HG03558 (cell line): ENCODE measurements around the gene PRR7.
A peak's percentile ranks its signal among the peaks of the same experiment; 100 is the strongest.

Experiments used
- ATAC-seq: cut with Tn5 transposase; IDR thresholded peaks from one replicate; pipeline ENCODE4 v1.9.1; 2021; ENCODE audit warnings: moderate number of reproducible peaks; ENCODE audit not compliant: unreplicated experiment; ENCODE audit errors: extremely low read depth

PRR7 gene

DNA sequence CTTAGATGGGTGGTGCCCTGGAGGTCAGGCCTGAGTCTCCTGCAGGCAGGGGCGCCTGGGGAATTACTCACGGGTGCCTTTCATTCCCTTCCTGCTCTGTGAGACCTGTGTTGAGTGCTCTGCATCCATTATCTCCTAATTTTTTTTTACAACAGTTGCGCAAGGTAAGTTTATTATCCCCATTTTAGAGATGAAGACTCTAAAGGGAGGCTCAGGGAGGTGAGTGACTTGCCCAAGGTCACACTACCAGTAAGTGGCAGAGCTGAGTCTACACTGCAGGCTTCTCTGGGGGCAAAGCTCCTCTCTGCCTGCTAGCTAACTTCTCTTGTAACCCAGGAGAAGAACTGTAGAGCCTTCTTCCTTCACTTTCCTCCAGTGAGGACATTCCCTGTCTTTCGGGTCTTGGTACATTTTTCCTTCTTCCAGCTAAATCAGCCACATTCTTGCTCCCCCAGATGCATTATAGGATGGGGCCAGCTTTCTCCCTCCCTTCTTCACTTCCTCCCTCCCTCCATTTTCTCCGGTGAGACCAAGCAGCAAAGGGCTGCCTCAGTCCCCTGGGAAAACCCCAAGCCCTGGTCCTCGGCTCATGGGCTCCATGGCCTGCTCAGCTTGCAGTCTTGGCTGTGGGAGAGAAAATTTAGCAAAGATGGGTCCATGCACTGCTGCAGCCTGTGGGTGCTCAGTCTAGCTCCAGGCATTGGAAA, 1.8 kb downstream of the PRR7 start:
- ATAC-seq, result no peak

DNA sequence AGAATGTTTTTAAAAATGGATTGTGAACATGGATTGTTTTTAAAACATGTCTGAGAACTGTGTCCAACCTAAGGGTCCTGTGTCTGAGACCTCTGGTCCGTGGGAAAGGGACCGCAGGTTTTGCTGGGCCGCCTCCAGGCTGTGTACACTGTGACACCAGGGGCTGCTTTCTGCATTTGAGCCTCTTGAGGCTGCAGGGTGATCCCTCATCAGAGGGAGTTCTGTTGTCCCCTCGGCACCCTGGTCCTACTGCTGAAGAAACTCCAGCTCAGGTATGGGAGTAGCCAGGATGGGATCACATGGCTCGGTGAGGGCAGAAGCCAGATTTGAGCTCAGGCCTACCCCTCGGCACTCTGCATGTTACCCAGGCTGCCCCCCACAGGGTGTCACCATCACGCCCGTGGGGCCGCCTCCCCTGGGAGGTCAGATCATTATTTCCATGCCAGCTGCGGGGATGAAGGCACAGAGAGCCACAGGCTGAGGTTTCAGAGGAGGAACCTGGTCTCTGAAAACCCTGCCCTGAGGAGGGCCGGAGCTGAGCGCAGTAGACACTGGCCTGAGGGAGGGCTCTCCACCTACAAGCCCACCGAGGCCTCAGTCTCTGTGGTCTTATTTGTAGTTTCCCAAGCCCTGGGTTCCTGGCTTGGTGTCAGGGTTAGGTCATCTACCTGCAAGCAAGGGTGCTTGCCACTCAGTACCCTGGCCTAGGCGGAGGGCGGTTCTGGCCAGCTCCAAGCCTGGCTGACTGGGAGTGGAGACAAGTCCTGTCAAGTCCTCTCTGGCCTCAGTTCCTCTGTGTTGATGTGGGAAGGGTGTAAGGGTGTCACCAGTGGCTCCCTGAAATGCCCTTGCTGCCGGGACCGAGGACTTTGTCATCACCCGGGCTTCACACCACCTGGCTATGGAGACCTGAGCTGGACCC, 2.8 kb downstream of the PRR7 start:
- no peak for ATAC-seq

DNA sequence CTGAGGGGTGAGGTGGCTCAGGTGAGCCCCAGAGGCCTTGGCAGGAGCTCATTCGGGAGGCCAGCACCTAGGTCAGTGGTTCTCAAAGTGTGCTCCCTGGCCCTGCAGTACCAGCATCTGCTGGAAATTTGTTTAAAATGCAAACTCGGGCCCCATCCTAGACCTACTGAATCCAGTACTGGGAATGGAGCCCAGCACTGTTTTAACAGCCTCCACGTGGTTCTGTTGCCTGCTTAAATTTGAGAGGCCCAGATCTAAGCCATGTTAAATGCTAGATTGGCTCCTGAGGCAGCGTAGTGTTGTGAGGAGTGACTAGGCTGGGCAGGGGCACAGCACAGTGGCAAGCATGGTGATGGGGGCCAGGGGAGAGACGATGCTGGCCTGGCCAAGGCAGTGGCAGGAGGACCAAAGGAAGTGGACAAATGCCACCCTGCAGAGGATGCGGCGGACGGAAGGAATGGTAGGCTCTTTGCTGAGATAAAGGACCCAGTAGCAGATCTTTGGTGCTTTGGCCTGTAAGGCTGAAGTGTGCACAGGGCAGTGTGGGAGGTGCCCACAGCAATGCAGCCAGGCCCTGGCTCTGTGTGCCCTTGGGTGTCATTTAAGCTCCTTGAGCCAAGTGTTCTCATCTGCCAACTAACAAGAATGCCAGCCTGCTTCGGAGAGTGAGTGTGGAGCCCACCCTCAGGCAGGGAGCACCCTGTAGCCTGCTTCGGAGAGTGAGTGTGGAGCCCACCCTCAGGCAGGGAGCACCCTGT, 4.2 kb downstream of the PRR7 start:
- no peak for ATAC-seq

DNA sequence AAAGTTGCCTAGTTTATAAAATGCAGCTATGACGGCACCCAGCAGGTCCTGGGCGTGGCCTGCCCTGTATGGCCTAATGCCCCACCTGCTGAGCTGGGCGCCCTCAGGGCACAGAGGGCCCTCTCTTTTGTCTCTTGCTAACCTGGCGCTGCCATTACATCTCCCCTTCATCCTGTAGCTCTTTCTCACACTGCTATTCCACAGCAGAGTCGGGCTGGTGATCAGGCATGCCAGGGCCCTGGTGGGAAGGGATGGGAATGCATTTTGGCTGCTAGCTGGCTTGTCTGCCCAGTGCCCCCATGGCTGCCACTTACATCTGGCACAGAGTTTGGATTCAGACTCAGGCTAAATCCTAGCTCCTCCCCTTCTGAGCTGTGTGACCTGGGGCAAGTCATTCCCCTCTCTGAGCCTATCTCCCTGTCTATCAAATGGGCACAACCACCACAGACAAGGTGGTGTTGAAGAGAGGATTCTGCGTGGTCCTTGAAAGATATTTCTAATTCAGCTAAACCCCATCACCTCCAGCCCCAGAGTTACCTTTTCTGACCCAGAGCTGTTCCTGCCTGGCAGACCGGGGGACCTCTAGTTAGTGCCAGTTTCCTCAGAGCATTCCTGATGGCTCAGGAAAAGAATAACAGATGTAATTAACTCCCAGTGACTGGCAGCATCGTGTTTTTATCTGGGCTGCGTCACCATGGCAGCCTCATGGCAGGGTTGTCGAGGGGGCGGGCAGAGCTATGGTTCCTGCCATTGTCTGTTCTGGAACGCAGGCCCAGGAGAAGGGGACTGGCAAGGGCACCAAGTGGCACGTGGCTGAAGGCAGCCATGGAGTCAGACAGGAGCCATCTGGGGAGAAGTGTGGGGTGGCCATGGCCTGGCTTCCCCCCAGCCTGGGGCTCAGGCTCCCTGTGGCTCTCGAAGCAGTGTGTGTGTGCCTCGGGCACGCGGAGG, 6.3 kb downstream of the PRR7 start:
- no peak for ATAC-seq

DNA sequence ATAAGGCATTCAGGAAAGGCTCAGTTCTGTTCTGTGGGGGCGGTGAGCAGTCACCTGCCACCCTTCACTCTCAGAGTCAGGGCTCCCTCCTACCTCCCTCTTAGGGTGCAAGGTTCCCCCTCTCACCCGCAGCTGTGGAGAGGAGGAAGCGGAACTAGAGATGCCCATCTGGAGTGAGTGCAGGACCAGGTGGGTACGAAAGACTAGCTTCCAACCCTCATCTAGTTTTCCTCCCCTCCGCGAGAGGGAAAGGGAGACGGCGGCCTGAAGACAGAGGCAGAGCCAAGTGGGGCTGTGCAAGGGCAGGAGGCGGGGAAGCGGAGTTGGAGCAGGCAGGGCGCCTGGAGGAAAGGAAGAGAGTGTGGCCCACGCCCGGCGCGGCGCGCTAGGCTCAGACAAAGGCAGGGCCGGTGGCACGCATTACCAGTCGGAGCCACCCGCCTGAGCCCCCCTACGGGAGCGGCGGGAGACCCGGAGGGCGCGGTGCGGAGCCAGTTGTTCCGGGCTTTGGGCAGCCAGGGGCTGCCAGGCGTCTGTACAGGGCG, 7.3 kb downstream of the PRR7 start:
- no peak for ATAC-seq

DNA sequence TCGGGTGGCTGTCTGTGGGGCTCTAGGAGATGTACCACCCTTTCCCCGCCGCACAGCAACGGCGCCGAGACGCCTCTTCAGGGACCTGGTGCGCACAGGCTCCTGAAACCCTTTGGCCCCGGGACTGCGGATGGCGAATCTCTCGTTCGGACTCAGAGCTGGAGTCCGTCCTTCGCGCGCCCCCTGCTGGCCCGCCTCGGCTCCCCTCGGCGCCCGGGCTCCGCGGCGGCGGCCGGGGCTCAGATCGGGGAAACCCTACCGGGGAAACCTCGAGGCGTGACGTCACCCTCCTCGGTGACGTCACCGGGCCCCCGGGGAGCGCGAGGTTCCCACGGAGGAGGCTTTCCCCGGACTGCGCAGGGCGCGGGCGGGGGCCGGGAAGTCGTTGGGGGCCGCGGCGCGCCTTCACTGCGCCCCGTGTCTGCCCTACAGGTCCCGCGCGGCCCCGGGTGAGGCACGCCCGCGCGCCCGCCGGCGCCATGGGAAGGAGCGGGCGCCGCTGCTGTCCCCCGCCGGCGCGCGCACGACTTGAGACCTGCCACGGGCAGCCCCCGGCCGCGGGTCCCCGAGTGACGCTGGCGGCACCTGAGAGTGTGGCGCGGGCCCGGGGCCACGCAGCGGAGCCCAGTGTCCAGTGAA, 7.9 kb downstream of the PRR7 start:
- ATAC-seq, result peak; percentile 34

DNA sequence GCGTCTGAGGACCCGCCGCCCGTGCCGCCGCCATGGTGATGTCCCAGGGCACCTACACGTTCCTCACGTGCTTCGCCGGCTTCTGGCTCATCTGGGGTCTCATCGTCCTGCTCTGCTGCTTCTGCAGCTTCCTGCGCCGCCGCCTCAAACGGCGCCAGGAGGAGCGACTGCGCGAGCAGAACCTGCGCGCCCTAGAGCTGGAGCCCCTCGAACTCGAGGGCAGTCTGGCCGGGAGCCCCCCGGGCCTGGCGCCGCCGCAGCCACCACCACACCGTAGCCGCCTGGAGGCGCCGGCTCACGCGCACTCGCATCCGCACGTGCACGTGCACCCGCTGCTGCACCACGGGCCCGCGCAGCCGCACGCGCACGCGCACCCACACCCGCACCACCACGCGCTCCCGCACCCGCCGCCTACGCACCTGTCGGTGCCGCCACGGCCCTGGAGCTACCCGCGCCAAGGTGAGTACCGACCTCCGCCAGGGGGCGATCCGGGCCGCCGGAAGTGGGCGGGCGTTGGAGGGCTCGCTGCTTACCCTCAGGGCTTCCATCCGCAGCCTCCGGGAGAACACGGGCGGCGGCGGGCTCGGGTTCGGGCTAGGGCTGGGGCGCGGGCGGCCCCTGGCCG, 8.5 kb downstream of the PRR7 start:
- peak; percentile 31 for ATAC-seq

DNA sequence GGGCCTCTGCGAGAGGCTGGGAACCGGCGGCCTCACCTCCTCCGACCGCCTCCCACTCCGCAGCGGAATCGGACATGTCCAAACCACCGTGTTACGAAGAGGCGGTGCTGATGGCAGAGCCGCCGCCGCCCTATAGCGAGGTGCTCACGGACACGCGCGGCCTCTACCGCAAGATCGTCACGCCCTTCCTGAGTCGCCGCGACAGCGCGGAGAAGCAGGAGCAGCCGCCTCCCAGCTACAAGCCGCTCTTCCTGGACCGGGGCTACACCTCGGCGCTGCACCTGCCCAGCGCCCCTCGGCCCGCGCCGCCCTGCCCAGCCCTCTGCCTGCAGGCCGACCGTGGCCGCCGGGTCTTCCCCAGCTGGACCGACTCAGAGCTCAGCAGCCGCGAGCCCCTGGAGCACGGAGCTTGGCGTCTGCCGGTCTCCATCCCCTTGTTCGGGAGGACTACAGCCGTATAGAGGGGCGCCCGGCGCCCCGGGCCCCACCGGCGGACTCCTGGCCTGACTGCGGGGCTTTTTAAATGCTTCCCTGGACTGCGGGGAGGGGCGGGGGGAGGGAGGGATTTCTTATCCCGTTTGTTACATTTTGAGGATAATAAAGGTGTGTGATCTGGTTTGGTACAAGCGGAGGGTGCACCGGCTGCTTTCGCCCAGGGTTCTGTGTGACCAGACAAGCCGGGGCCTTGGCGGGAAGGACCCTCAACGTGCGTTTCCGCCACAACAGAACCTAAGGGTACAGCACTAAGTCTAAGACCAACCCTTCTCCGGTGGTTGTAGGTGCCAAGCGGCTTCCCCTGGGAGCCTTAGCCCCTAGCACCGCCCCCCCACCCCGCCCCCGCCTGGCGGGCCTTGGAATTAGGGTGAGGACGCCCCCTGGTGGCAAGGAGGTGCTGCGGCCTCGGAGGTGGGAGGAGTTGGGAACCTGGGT, 9.3 kb downstream of the PRR7 start:
- ATAC-seq, result peak; percentile 2

DNA sequence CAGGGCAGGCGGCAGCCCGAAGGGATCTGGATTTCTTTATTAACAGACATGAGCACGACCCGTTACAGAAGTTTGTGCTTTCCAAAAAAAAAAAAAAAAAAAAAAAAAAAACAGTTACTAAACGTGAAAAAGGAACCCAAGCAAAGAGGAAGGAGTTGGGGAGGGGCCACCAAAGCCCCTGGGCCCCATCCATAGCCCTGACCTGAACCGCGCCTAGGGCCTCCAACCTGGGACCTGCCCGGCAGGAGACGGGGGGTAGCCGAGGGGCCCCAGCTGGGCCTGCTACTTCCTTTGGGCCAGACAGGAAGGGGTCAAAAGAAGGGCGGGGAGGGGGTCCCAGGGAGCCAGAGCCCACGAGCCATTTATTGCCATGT, 10.0 kb downstream of the PRR7 start:
- ATAC-seq, result no peak

DNA sequence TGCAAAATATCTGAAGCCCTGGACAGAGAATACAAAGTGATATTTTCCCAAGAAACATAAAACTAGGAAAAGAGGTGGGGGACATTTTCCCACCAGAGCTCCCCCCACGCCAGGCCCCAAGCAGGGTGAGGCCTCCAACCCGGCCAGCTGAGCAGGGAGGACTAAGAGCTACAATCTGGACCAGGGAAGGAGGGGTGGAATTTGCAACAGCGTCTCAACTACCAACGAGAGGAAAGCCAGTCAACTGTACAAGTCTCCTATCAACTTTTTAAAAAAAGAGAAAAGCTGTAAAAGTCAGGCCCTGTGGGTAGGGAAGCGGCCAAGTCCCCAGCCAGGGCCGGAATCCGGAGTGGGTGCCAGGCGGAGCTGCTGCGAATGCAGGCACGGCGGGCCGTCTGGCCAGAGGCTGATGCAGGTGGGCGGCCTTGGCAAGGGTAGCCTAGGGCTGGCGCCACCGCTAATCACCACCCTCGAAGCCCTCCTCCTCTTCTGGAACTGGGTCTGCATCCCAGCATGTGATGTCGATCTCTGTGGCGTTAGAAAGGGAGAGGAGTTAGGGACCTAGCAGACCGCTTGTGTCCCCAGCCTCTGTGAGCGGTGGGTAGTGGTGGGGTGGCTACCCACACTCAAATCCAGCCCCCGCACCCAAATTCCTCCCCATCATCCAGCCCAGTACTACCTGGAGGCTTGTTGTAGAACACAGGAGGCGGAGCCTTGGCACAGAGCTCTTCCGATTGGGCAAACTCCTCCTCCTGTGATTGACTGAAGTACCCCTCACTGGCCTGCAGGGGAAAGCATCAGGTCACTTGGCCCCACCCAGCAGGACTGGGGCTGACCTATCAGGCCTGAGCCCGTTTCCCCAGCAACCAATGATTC, 10.6 kb downstream of the PRR7 start:
- ATAC-seq, result peak; percentile 32

DNA sequence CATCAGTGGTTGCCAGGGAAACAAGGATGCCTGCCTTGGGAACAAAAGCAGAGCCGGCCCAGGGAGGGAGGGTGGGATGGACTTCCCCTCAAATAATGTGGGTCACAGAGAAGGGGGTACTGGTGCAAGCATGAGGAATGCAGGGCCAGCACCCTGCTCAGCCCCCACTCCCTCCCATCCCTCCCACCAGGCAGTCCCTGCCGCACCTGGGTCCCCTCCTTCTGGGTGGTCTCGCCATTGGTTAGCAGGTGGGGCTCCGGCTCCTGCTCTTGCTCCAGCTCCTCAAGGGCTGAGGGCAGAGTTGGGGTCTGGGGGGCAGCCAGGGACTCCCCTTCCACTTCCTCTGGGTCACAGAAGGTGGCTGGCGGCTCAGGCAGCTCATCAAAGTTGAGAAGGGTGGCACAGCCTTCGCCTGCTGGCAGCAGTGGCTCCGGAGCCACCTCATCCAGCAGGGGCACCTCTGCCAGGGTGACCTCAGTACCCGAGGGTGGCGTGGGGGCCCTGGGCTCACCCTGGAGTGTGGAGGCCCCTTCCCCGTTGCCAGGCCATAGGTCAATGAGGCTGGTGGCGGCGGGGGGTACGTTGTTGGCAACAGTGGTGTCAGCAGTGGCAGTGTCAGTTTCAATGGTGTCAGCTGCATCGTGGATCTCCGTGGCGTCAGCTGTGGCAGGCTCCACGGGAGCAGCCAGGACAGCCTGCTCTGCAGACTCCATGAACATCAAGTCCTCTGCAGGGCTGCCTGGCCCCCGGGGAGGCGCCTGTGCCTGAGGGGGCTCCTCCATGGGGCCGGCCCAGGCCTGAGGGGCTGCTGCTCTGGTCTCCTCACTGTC, 11.5 kb downstream of the PRR7 start:
- ATAC-seq, result no peak

DNA sequence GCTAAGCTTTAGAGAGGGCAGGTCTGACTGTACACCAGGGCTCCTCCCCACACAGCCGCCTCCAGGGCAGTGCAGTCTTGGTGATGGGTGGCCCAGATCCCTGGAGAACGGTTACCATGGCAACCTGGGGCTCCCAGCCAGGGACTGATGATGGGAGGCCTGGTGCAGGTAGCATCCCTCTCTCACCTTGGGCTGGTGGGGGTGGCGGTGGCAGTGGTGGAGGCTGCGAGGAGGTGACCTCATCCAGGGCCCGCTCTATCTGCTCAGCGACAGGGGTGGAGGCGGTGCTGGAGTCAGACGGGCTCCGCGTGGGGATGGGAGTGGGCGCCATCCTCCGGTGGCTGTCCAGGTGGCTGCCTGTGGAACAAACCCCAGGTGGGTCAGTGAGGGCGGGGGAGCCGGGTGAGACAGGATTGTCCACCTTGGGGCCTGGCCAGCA, 12.3 kb downstream of the PRR7 start:
- no peak for ATAC-seq

DNA sequence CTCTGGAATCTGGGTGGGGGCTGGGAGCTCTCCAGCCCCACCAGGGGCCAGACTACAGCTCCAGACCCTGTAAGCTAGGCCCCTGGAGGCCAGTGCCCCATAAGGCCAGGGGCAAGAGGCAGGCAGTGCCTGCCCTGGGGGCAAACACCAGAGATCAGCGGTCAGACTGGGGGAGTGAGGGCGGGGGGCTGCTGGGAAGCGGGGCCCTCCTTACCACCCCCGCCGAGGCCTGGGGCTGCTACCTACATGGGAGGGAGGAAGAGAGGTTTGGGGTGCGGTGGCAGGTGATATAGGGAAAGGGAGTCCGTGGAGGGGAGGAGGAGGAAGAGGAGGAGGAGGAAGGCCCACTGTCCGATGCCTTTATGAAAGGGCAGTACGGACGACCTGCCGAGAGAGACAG, 12.7 kb downstream of the PRR7 start:
- ATAC-seq, result no peak

DNA sequence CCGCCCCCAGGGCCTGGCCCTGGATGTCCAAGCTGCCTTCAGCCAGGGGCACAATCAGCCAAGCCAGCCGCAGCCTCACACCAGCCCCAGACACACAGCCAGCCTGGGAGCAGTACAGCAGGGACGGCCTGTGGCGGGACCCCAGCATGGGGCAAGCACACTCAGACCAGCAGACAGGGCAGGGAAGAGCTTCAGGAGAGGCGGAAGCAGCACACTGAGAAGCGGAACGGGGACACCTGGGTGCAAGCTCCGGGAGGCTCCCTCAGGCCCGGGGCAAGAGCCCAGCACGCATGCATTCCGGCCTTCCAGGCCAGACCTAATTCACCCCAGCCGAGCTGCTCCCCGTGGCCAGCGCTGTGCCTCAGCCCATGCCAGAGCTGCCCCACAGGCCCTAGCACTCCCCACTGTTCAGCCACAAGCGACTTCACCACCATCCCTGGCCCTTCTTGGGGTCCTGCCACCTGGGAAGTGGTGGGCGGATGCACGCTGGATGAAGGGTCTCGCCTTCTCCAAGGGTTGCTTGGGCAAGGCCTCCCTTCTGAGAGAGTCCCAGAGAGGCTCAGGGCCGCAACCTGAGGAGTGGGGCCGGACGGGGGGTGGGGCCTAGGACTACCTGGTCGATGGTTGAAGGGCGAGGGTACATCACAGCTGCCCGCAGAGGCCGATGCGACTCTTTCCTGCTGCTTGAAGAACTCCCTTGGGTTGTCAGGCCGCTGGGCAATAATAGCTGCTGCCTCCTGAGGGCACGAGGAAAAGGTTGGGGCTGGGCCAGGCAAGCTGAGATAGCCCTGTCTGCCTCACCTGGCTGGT, 13.4 kb downstream of the PRR7 start:
- no peak for ATAC-seq
